Type B pancreatic cell (in vitro differentiated cells): Measurements from ENCODE around the gene OR6N2. TPM values are rescaled to one million over a fixed set of nuclear protein-coding genes. Genes with fewer than 3 reads are reported as not detected.

ENCODE experiments used
- DNase-seq: peaks from one replicate; pipeline ENCODE4 v3.0.0; 2021; ENCODE audit warnings: mixed read lengths; ENCODE audit not compliant: unreplicated experiment; ENCODE audit errors: extremely low spot score
- H3K27ac Mint-ChIP-seq: 2 replicates; pipeline ENCODE4 v1.8.0; 2021; ENCODE audit warnings: mild to moderate bottlenecking, mixed read lengths
- H3K27me3 Mint-ChIP-seq: 2 replicates; pipeline ENCODE4 v1.8.0; 2021; ENCODE audit warnings: mixed read lengths
- H3K36me3 Mint-ChIP-seq: 2 replicates; pipeline ENCODE4 v1.8.0; 2021; ENCODE audit warnings: mixed read lengths
- H3K4me1 Mint-ChIP-seq: one replicate; pipeline ENCODE4 v1.8.0; 2021; ENCODE audit warnings: mixed read lengths; ENCODE audit not compliant: unreplicated experiment
- H3K4me3 Mint-ChIP-seq: 2 replicates; pipeline ENCODE4 v1.8.0; 2021; ENCODE audit warnings: mild to moderate bottlenecking, mixed read lengths
- H3K9me3 Mint-ChIP-seq: 2 replicates; pipeline ENCODE4 v1.8.0; 2021; ENCODE audit warnings: mixed read lengths
- CTCF ChIP-seq: fragments of 200-600 bp; sonication (generic); conservative IDR thresholded peaks from 2 replicates; pipeline ENCODE4 v1.5.0; 2021; ENCODE audit warnings: antibody characterized with exemption, mild to moderate bottlenecking
- total RNA-seq: library from RNA; stranded (reverse); gene quantifications from 2 replicates; pipeline ENCODE4 v1.2.1, GENCODE V29; 2021; ENCODE audit warnings: low replicate concordance

The OR6N2 gene
- total RNA-seq, 1 donor from 2014 or later, result not detected

GRCh38 chr1:158799689-158800088, 18.7 kb upstream of the OR6N2 start:
- Mint-ChIP-seq H3K27me3 (peaks cover 9% of the 10 kb centered on the region), H3K27ac (no peak overlapping the region), H3K4me3 (no peak overlapping the region), H3K4me1 (no peaks in the 10 kb centered on the region), H3K9me3 (no peaks in the 10 kb centered on the region), H3K36me3 (no peaks in the 10 kb centered on the region)
- no peak for TF ChIP-seq CTCF
- DNase-seq, result no peak

DNA sequence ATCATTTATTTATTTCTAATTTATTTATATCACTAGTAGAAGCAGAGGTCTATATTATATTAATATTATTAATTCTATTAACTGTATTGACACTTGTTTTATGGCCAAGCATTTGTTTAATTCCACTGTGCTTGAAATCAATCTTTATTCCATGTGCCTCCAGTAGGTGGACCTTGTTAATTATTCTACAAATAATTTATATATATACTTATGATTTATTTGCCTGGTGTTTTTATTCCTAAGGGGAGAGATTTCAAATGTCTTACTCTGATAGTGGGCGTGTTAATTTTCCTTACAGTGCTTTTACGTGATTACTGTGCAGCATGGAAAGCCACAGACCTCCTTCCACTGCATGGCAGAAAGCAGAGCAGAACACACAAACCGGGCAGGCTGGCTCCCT, 17.5 kb upstream of the OR6N2 start:
- peaks cover 11% of the 10 kb centered on the region for H3K27me3 Mint-ChIP-seq
- no peak overlapping the region for H3K27ac Mint-ChIP-seq
- no peak overlapping the region for H3K4me3 Mint-ChIP-seq
- no peak for DNase-seq
- TF ChIP-seq CTCF, result peak; percentile 49
- no peaks in the 10 kb centered on the region for H3K9me3 Mint-ChIP-seq
- no peaks in the 10 kb centered on the region for H3K36me3 Mint-ChIP-seq
- H3K4me1 Mint-ChIP-seq, result no peaks in the 10 kb centered on the region

DNA sequence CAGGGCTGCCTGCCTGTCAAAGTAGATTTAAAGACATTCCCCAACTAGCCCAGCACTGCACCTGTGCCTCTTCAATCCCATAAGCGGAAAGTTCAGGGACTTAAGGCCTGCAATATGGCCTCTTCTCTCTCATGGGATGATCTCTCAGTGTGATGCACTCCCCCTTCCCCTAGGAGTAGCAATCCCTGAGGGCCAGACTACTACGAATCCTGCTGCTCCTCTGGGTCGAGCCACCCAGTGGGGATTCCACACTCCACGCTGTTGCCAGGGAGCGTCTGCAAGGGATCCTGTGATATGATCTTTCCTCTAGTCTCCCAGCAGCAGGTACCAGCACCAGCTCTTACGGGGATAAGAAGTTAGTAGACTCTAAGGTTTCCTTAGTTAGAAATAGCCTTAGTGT, 13.2 kb upstream of the OR6N2 start:
- no peak for DNase-seq
- no peaks in the 10 kb centered on the region for H3K36me3 Mint-ChIP-seq
- peaks cover 3% of the 10 kb centered on the region for H3K27me3 Mint-ChIP-seq
- H3K4me3 Mint-ChIP-seq, result no peak overlapping the region
- H3K9me3 Mint-ChIP-seq, result no peaks in the 10 kb centered on the region
- H3K4me1 Mint-ChIP-seq, result no peaks in the 10 kb centered on the region
- H3K27ac Mint-ChIP-seq, result no peak overlapping the region
- TF ChIP-seq CTCF, result no peak

GRCh38 chr1:158793604-158794003, 12.6 kb upstream of the OR6N2 start:
- TF ChIP-seq CTCF, result peak; percentile 40

GRCh38 chr1:158771950-158772866, 8.8 kb downstream of the OR6N2 start, which contains the start of gene OR6N1:
OR6N1 (minus strand) TSS chr1:158772195; CDS start chr1:158766682, 5,513 bp downstream.
- no peak for TF ChIP-seq CTCF
- no peak for DNase-seq
- Mint-ChIP-seq H3K9me3 (no peaks in the 10 kb centered on the region), H3K4me1 (no peaks in the 10 kb centered on the region), H3K36me3 (no peaks in the 10 kb centered on the region), H3K27me3 (peaks cover 3% of the 10 kb centered on the region), H3K27ac (no peak within 1 kb of the TSS), H3K4me3 (no peak within 1 kb of the TSS)

More at GRCh38 chr1:158793604-158794003, 12.6 kb upstream of the OR6N2 start:
- peaks cover 3% of the 10 kb centered on the region for H3K27me3 Mint-ChIP-seq
- H3K27ac Mint-ChIP-seq, result no peak overlapping the region
- H3K9me3 Mint-ChIP-seq, result no peaks in the 10 kb centered on the region
- no peaks in the 10 kb centered on the region for H3K36me3 Mint-ChIP-seq
- no peak overlapping the region for H3K4me3 Mint-ChIP-seq
- H3K4me1 Mint-ChIP-seq, result no peaks in the 10 kb centered on the region
- no peak for DNase-seq
